Fibroblast of mammary gland (primary cell): Measurements from ENCODE around the gene XRCC5.
"Not testable (repeated sequence)": the region's sequence is repeated elsewhere in the genome, so short reads cannot be mapped to it uniquely, and the experiment has no call there.

Source experiments
- DNase-seq: peaks from one replicate; pipeline ENCODE4 v3.0.0-alpha.2; 2010; ENCODE audit warnings: low read depth
- H3K4me3 ChIP-seq: 2 replicates; pipeline ENCODE4 v1.5.1; 2011; ENCODE audit warnings: low read depth, mild to moderate bottlenecking, low read length, moderate library complexity; ENCODE audit not compliant: control insufficient read depth
- TF ChIP-seq, protein P1 (sequence below): conservative IDR thresholded peaks from 2 replicates; pipeline ENCODE4 v1.5.1; 2011; ENCODE audit warnings: low read depth, low read length, inconsistent platforms; ENCODE audit not compliant: control insufficient read depth, insufficient read depth

XRCC5 gene

DNA sequence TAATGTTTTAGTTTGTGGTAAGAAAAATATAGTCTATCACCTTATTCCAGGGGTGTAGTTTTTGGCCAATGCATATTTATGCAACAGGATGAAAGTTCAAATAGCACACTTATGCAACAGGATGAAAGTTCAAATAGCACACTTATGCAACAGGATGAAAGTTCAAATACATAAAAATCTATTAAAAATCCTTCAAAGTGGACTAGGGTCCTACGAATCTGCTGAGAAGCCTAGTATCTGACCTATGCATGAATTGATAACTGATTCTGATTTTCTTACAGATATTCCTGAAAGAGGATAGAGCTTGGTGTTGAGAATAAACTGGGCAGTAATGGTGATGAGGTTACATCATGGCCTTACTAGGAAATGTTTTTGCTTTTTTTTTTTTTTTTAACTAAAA, 30.4 kb upstream of the XRCC5 start:
- no peak for DNase-seq

DNA sequence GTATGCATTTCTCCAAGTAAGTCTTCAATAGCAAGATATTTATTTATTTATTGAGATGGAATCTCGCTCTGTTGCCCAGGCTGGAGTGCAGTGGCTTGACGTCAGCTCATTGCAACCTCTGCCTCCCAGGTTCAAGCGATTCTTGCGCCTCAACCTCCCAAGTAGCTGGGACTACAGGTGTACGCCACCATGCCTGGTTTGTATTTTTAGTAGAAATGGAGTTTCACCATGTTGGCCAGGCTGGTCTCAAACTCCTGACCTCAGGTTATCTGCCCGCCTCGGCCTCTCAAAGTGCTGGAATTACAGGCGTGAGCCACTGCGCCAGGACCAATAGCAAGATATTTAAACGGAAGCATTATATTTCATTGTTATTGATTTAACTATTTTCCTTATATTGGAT, 29.1 kb upstream of the XRCC5 start:
- DNase-seq, H3K4me3 ChIP-seq: not testable (repeated sequence)

More for the DNA sequence above, 30.4 kb upstream of the XRCC5 start:
- TF ChIP-seq, protein P1, sequence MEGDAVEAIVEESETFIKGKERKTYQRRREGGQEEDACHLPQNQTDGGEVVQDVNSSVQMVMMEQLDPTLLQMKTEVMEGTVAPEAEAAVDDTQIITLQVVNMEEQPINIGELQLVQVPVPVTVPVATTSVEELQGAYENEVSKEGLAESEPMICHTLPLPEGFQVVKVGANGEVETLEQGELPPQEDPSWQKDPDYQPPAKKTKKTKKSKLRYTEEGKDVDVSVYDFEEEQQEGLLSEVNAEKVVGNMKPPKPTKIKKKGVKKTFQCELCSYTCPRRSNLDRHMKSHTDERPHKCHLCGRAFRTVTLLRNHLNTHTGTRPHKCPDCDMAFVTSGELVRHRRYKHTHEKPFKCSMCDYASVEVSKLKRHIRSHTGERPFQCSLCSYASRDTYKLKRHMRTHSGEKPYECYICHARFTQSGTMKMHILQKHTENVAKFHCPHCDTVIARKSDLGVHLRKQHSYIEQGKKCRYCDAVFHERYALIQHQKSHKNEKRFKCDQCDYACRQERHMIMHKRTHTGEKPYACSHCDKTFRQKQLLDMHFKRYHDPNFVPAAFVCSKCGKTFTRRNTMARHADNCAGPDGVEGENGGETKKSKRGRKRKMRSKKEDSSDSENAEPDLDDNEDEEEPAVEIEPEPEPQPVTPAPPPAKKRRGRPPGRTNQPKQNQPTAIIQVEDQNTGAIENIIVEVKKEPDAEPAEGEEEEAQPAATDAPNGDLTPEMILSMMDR: no peak
- H3K4me3 ChIP-seq: no peak overlapping the region

DNA sequence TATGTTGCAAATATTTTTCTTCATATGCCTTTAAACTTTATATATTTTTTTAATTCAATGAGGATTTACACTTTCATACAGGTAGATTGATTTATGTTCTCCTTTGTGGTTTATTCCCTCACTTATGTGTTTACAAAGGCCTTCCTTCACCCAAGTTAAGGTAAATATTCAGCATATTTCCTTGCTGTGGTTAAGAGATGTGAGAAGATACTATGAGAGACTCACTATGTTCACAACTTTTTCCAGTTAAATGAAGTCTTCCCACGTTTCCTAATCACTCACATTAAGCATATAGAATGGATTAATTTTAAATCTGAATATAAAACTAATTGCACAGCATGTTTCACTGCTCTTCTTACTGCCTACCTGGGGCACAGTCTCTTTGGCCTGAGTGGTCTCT, 28.1 kb upstream of the XRCC5 start:
- DNase-seq: no peak
- TF ChIP-seq, protein P1: no peak
- H3K4me3 ChIP-seq: peak overlapping the region; percentile 77

DNA sequence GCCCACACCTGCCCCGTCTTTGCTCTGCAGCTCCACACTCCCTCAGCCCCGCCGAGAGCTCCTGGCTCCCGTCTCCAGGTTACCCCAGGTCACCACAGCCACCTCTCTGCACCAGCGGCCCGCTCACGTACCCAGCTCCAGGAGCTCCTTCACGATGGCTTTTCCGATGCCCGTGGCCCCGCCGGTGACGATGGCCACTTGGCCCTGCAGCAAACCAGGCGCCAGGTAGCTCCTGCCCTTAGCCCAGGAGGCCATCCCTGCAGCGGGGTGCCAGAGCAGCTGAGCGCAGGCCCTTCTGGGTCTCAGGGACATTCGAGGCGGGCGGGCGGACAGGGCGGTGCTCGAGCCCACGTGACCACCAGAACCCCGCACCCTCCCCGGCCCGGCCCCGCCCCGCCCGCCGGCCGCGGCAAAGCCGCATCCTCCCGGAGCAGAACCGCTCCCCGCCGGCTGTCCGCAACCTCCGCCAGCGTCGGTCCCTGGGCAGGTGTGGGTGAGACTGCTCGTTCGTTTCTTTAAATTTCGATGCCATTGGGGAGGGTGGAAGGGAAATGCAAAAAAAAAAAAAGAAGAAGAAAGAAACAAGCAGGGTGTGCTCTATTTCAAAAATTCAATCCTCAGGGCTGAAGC, 27.5 kb upstream of the XRCC5 start, which contains the start of the genes PECR and TMEM169:
PECR (minus strand) TSS at position 323 of the 630 bp plus-strand sequence; CDS start at position 255, 68 bp downstream.
TMEM169 (plus strand) TSS at position 433 of the 630 bp plus-strand sequence. CDS start 14,045 bp downstream, outside the sequence.
- TF ChIP-seq, protein P1: no peak
- peak; percentile 31 for DNase-seq
- H3K4me3 ChIP-seq: peak within 1 kb of the TSS; percentile 77

DNA sequence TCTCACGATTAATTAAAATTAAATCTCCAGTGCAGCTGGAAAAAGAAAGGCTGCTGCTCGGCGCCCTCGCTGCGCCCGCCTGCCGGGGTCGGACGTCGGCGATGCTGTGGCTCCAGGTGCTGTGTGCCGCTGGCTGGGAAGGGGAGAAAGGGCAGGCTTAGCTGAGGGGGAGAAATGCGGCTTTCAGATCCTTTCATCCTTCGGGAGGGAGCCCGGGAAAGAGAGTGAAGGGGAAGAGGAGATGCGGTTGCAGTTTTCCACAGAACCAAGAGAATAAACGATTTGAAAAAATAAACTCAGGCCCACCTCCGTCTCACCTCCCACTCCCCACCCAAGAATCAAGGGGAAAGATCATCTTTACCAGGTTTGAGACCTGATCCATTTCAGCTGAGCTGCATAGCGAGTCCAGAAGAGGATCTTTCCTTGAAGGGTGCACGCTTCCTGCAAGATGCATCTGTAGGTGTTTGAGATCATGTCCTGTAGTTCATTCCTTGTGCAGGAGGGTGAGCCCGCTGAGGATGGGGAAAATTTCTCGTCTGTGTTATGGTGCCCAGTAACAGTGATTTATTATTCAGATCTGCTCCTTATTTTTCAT, 26.9 kb upstream of the XRCC5 start:
- no peak for DNase-seq
- H3K4me3 ChIP-seq: peak overlapping the region; percentile 77
- TF ChIP-seq, protein P1: no peak

DNA sequence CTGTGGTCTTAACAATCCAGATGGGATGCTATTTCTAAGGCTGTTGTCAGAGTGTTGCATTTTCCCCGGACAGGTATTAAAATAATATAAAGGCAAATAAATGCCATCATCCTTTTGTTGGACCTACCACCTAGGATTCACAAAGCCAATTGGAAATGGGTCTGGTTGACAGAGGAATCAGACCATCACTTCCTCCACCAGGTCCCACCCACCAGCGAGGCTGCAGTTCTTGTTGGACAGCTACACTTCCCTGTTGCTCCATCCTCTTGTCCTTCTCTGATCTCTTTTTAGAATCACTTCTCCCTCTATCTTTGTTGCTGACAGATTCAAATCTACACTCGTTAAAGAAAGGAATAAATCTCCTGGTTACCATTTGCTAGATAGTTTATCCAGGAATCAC, 26.3 kb upstream of the XRCC5 start:
- TF ChIP-seq, protein P1: no peak
- DNase-seq: no peak
- H3K4me3 ChIP-seq: no peak overlapping the region

DNA sequence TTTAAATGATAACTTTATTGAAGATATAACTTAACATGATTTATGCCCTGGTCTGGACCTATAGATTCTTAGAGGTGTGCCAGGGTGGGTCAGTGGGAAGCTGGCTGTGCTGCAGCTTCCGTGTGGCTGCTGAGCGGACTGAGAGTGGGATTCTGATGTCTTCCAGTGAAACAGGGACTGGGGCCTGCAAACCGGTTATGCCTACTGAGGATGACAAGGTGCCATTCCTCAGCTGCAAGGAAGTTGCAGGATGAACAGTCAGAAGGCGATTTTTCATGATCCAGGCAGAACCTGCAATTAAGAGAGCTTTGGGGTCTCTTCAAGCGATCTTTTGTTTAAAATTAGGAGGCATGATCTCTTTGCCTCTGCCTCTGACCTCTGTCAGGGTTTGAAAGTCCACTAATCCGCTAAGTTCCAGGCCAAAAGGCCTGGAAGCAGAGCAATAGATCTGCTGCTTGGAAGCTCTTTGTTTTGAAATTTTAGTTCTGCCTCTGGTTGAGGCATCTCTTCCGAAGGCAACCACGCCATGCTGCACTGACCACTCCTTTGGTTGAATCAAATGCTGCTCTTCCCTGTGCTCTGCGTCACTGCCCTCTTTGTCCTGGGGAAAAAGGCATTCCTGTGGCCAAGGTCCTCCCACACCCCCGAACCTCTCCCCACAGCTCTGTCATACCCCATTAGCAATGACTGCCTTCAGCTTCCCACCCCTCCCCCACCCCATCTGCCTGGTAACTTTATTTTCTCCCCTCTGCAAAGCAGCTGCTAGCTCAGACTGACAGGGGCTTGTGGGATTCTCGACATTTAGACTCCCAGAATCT, 25.5 kb upstream of the XRCC5 start:
- H3K4me3 ChIP-seq: no peak overlapping the region
- TF ChIP-seq, protein P1: no peak
- DNase-seq: peak; percentile 42
